Esophagus muscularis mucosa (tissue), 3 donors: Measurements from ENCODE around the gene RBSN.

Experiments used
- EP300 ChIP-seq: sonication (generic); formaldehyde crosslinking; IDR thresholded peaks from one replicate; pipeline ENCODE4 v1.6.1; 2017; ENCODE audit warnings: antibody characterized with exemption
- TF ChIP-seq, protein P1 (sequence below), 3 experiments: fragments of 200-600 bp in 2 of 3; fragments of 450-650 bp in 1 of 3; sonication (generic) in 2 of 3; IDR thresholded peaks; one replicate each; pipeline ENCODE4 v1.5.1; 2017 to 2019; ENCODE audit warnings: antibody characterized with exemption in 3 of 3, mild to moderate bottlenecking in 2 of 3, moderate library complexity in 1 of 3

GRCh38 chr3:15099364-15100098, 583 bp upstream of the RBSN start:
- TF ChIP-seq, protein P1, sequence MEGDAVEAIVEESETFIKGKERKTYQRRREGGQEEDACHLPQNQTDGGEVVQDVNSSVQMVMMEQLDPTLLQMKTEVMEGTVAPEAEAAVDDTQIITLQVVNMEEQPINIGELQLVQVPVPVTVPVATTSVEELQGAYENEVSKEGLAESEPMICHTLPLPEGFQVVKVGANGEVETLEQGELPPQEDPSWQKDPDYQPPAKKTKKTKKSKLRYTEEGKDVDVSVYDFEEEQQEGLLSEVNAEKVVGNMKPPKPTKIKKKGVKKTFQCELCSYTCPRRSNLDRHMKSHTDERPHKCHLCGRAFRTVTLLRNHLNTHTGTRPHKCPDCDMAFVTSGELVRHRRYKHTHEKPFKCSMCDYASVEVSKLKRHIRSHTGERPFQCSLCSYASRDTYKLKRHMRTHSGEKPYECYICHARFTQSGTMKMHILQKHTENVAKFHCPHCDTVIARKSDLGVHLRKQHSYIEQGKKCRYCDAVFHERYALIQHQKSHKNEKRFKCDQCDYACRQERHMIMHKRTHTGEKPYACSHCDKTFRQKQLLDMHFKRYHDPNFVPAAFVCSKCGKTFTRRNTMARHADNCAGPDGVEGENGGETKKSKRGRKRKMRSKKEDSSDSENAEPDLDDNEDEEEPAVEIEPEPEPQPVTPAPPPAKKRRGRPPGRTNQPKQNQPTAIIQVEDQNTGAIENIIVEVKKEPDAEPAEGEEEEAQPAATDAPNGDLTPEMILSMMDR (IDR thresholded peaks at IDR 0.05) = peak in 1 of 3 experiments; percentile 2
- no peak for TF ChIP-seq EP300
